Esophagus muscularis mucosa (tissue), 4 donors: Measurements from ENCODE around the gene KCNV2. TPM values are rescaled to one million over a fixed set of nuclear protein-coding genes. Genes with fewer than 3 reads are reported as not detected.

Source experiments
- DNase-seq: peaks from one replicate; pipeline ENCODE4 v3.0.0-alpha.2; 2017; ENCODE audit errors: extremely low spot score
- H3K27ac ChIP-seq, 4 donors: fragments of 200-600 bp; sonication (generic); replicated peaks in 1 of 4; 1 replicate in 3 of 4; 2 replicates in 1 of 4; pipeline ENCODE4 v1.5.1; 2016 to 2019; ENCODE audit warnings: mild to moderate bottlenecking in 1 of 4
- H3K27me3 ChIP-seq, 4 donors: fragments of 200-600 bp; sonication (generic); one replicate each; pipeline versions ENCODE4 v1.5.1 to v1.6.0; 2016 to 2019
- H3K36me3 ChIP-seq, 4 donors: fragments of 200-600 bp; sonication (generic); one replicate each; pipeline ENCODE4 v1.5.1; 2016 to 2019
- H3K4me1 ChIP-seq, 4 donors: fragments of 200-600 bp; sonication (generic); one replicate each; pipeline ENCODE4 v1.5.1; 2016 to 2019
- H3K4me3 ChIP-seq, 4 donors: fragments of 200-600 bp; sonication (generic); 1 replicate in 2 of 4; 2 replicates in 2 of 4; pipeline ENCODE4 v1.5.1; 2016 to 2019; ENCODE audit warnings: mild to moderate bottlenecking in 4 of 4, moderate library complexity in 1 of 4
- H3K9me3 ChIP-seq, 4 donors: fragments of 200-600 bp; sonication (generic); 1 replicate in 3 of 4; 2 replicates in 1 of 4; pipeline ENCODE4 v1.5.1; 2016 to 2019
- EP300 ChIP-seq: sonication (generic); formaldehyde crosslinking; IDR thresholded peaks from one replicate; pipeline ENCODE4 v1.6.1; 2017; ENCODE audit warnings: antibody characterized with exemption
- POLR2A ChIP-seq: fragments of 450-650 bp; IDR thresholded peaks from one replicate; pipeline ENCODE4 v1.6.1; 2017; ENCODE audit warnings: antibody characterized with exemption, moderate library complexity, mild to moderate bottlenecking, low read depth
- POLR2AphosphoS5 ChIP-seq, 2 donors: sonication (generic); formaldehyde crosslinking; IDR thresholded peaks; one replicate each; pipeline ENCODE4 v1.6.1; 2017; ENCODE audit warnings: antibody characterized with exemption in 2 of 2
- WGBS: methylation state at CpG from one replicate; pipeline ENCODE4 v1.1.5; 2018; 5-methylcytosine and 5-hydroxymethylcytosine counted together
- intact Hi-C: fragments of 100-400 bp; cut with DNase I; formaldehyde crosslinking; loops from one replicate; pipeline ENCODE4 v1.15.1; 2023
- total RNA-seq, 4 donors: library from RNA; depleted of rRNA; stranded (reverse); fragments of >200 nt; gene quantifications; one replicate each; pipeline versions ENCODE4 v1.1.0 to v1.2.1, GENCODE V29; 2016
- TF ChIP-seq, protein P1 (sequence below), 3 experiments: fragments of 200-600 bp in 2 of 3; fragments of 450-650 bp in 1 of 3; sonication (generic) in 2 of 3; IDR thresholded peaks; one replicate each; pipeline ENCODE4 v1.5.1; 2017 to 2019; ENCODE audit warnings: antibody characterized with exemption in 3 of 3, mild to moderate bottlenecking in 2 of 3, moderate library complexity in 1 of 3

Gene KCNV2
- total RNA-seq, 4 donors from 2014 or later, result not detected

DNA sequence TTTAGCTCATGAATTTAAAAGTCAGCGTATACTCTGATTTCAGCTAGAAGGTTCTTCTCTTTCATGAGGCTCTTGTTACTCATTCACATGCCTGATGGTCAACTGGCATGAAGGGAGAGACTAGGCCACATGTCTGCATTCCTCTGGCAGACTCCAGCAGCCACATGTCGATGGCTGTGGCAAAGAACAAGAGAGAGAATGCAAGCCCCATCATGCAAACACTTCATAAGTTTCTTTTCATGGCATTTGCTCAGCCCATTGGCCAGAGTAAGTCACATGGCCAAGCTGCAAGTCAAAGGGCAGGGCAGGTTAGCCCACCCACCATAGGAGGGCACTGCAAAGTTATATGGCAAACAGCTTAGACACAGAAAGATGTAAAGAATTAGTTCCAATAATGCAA, 5.4 kb downstream of the KCNV2 start:
- Histone ChIP-seq H3K9me3 (no peaks in the 10 kb centered on the region), H3K4me1 (peaks cover 0 to 2% (median under 1%) of the 10 kb centered on the region in 4 donors), H3K4me3 (no peak overlapping the region), H3K27me3 (no peaks in the 10 kb centered on the region), H3K36me3 (peaks cover 0 to 8% (median 0%) of the 10 kb centered on the region in 4 donors), H3K27ac (no peak overlapping the region)
- TF ChIP-seq POLR2A (no peak), EP300 (no peak), POLR2AphosphoS5 (IDR thresholded peaks at IDR 0.05) (no peak)
- TF ChIP-seq, protein P1, sequence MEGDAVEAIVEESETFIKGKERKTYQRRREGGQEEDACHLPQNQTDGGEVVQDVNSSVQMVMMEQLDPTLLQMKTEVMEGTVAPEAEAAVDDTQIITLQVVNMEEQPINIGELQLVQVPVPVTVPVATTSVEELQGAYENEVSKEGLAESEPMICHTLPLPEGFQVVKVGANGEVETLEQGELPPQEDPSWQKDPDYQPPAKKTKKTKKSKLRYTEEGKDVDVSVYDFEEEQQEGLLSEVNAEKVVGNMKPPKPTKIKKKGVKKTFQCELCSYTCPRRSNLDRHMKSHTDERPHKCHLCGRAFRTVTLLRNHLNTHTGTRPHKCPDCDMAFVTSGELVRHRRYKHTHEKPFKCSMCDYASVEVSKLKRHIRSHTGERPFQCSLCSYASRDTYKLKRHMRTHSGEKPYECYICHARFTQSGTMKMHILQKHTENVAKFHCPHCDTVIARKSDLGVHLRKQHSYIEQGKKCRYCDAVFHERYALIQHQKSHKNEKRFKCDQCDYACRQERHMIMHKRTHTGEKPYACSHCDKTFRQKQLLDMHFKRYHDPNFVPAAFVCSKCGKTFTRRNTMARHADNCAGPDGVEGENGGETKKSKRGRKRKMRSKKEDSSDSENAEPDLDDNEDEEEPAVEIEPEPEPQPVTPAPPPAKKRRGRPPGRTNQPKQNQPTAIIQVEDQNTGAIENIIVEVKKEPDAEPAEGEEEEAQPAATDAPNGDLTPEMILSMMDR (IDR thresholded peaks at IDR 0.05), result no peak
- intact Hi-C loops, result loop anchor here (10.0 kb wide), 1 partner anchor 488 kb away; no protein-coding TSS in a partner anchor
- DNase-seq, result no peak
- 50% methylated on average over 2 of the region's 2 CpGs for WGBS

- H3K9me3 ChIP-seq, result no peaks in the 10 kb centered on the region
- intact Hi-C loops, result loop anchor here (10.0 kb wide), 1 partner anchor 489 kb away; no protein-coding TSS in a partner anchor
- no peaks in the 10 kb centered on the region for H3K27me3 ChIP-seq
- TF ChIP-seq EP300, result no peak
- TF ChIP-seq POLR2A, result no peak
- TF ChIP-seq POLR2AphosphoS5 (IDR thresholded peaks at IDR 0.05), result no peak
- TF ChIP-seq, protein P1 (IDR thresholded peaks at IDR 0.05), result no peak
- no peak overlapping the region for H3K4me3 ChIP-seq
- no peak overlapping the region for H3K27ac ChIP-seq
- peaks cover 0 to 3% (median 0%) of the 10 kb centered on the region in 4 donors for H3K36me3 ChIP-seq
- WGBS, result 78% methylated on average over 4 of the region's 4 CpGs
- no peak for DNase-seq
- peaks cover 0 to 8% (median 7%) of the 10 kb centered on the region in 4 donors for H3K4me1 ChIP-seq
Measured at GRCh38 chr9:2723376-2724065, 6.2 kb downstream of the KCNV2 start.

DNA sequence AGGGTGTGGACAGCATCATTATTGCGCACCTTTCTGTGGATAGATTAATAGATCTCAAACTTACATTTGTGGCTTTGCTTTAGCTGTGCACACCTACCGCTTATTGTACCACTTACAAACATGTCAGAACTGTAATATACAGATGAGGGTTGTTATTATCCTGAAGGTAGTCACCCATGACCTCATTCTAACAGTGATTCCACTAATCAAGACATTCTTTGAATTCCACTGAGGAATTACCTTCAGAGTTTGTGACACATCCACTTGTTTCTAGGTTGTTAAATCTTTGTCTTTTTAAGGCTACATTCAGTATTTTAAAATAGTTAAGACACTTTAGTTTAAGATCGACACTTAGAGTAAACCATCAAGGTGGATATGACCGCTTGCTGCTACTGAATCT, 7.8 kb downstream of the KCNV2 start:
- TF ChIP-seq EP300, result no peak
- TF ChIP-seq, protein P1 (IDR thresholded peaks at IDR 0.05), result no peak
- TF ChIP-seq POLR2A, result no peak
- Histone ChIP-seq H3K27ac (no peak overlapping the region), H3K4me3 (no peak overlapping the region), H3K9me3 (no peaks in the 10 kb centered on the region), H3K27me3 (no peaks in the 10 kb centered on the region), H3K36me3 (no peaks in the 10 kb centered on the region), H3K4me1 (peaks cover 0 to 8% (median 7%) of the 10 kb centered on the region in 4 donors)
- no peak for DNase-seq
- intact Hi-C loops, result loop anchor here (10.0 kb wide), 1 partner anchor 490 kb away; no protein-coding TSS in a partner anchor
- WGBS, result 86% methylated on average over 4 of the region's 4 CpGs

GRCh38 chr9:2725898-2726649, 8.8 kb downstream of the KCNV2 start:
- no peak for DNase-seq
- no peak for TF ChIP-seq POLR2AphosphoS5 (IDR thresholded peaks at IDR 0.05)
- intact Hi-C loops, result loop anchor here (2.0 to 10.0 kb wide), 2 partner anchors 17 to 491 kb away; no protein-coding TSS in a partner anchor
- Histone ChIP-seq H3K9me3 (no peaks in the 10 kb centered on the region), H3K4me3 (no peak overlapping the region), H3K4me1 (peaks cover 0 to 8% (median 7%) of the 10 kb centered on the region in 4 donors), H3K27me3 (no peaks in the 10 kb centered on the region), H3K27ac (peak overlapping the region in 1 of 4 donors; percentile 31), H3K36me3 (no peaks in the 10 kb centered on the region)
- WGBS, result 82% methylated on average over 4 of the region's 4 CpGs

DNA sequence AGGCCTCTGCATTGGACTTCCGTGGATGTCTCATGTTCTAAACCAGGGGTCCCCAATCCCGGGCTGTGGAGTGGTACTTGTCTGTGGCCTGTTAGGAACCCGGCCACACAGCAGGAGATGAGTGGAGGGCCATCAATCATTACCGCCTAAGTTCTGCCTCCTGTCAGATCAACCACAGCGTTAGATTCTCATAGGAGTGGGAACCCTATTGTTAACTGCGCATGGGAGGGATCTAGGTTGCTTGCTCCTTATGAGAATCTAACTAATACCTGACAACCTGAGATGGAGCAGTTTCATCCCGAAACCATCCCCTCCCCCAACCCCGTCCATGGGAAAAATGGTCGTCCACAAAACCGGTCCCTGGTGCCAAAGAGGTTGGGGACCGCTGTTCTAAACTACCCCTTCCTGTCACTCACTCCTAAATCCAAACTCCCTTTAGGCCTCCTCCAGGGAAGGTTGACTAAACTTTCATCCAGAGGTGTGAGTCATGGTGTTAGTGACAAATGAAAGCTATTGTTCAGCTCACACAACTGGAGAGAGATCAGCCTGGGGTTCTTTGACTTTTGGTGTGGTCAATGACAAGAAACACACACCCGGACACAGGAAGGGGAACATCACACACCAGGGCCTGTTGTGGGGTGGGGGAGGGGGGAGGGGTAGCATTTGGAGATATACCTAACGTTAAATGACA, 9.5 kb downstream of the KCNV2 start:
- no peak overlapping the region for H3K4me3 ChIP-seq
- H3K27ac ChIP-seq, result no peak overlapping the region
- H3K36me3 ChIP-seq, result no peaks in the 10 kb centered on the region
- DNase-seq, result no peak
- no peaks in the 10 kb centered on the region for H3K27me3 ChIP-seq
- WGBS, result 79% methylated on average over 13 of the region's 13 CpGs
- intact Hi-C loops, result loop anchor here (2.0 to 10.0 kb wide), 2 partner anchors 18 to 492 kb away; no protein-coding TSS in a partner anchor
- H3K9me3 ChIP-seq, result no peaks in the 10 kb centered on the region
- TF ChIP-seq, protein P1 (IDR thresholded peaks at IDR 0.05), result no peak
- TF ChIP-seq POLR2AphosphoS5 (IDR thresholded peaks at IDR 0.05), result no peak
- TF ChIP-seq EP300, result no peak
- TF ChIP-seq POLR2A, result no peak
- H3K4me1 ChIP-seq, result peaks cover 0 to 8% (median 7%) of the 10 kb centered on the region in 4 donors
